Adrenal gland (tissue), 12 donors: ENCODE results near the gene TBCC. TPM values are rescaled to one million over a fixed set of nuclear protein-coding genes. Genes with fewer than 3 reads are reported as not detected.

Experiments
- DNase-seq, 7 donors: peaks; one replicate each; pipeline ENCODE4 v3.0.0-alpha.2; 2019 to 2020
- H3K27ac ChIP-seq, 5 donors: fragments of 200-600 bp; sonication (generic) in 4 of 5; 1 replicate in 3 of 5; 2 replicates in 2 of 5; pipeline versions ENCODE4 v1.5.1 to v1.8.0; 2016 to 2020; ENCODE audit warnings: mild to moderate bottlenecking in 1 of 5
- H3K27me3 ChIP-seq: fragments of 200-600 bp; 2 replicates; pipeline ENCODE4 v1.8.0; 2021
- H3K36me3 ChIP-seq, 2 donors: fragments of 200-600 bp; replicated peaks in 1 of 2; 1 replicate in 1 of 2; 2 replicates in 1 of 2; pipeline versions ENCODE4 v1.5.1 to v1.8.0; 2018 to 2022
- H3K4me1 ChIP-seq, 2 donors: fragments of 200-600 bp; replicated peaks in 1 of 2; 1 replicate in 1 of 2; 2 replicates in 1 of 2; pipeline versions ENCODE4 v1.5.1 to v1.8.0; 2018 to 2021
- H3K4me3 ChIP-seq, 4 donors: fragments of 200-600 bp; sonication (generic) in 3 of 4; one replicate each; pipeline ENCODE4 v1.5.1; 2016 to 2018
- H3K9me3 ChIP-seq, 3 donors: fragments of 200-600 bp; sonication (generic) in 1 of 3; replicated peaks in 1 of 3; 1 replicate in 2 of 3; 2 replicates in 1 of 3; pipeline versions ENCODE4 v1.5.1 to v1.8.0; 2016 to 2021
- POLR2A ChIP-seq, 2 donors: fragments of 450-650 bp; IDR thresholded peaks; one replicate each; pipeline ENCODE4 v1.6.1; 2017; ENCODE audit warnings: antibody characterized with exemption in 2 of 2, mild to moderate bottlenecking in 2 of 2, moderate library complexity in 1 of 2
- WGBS, 4 donors: extraction: QIAGEN DNeasy Blood & Tissue Kit in 2 of 4; methylation state at CpG; one replicate each; pipeline versions ENCODE4 v1.1.5 to v1.1.7; 2013 to 2017; 5-methylcytosine and 5-hydroxymethylcytosine counted together
- intact Hi-C, 2 donors: fragments of 100-400 bp; cut with DNase I; formaldehyde crosslinking; loops; one replicate each; pipeline versions ENCODE4 v1.14.1 to v1.15.0; 2022 to 2023
- polyA plus RNA-seq, 3 donors: library from polyadenylated mRNA; stranded (reverse); fragments of 200-250 nt in 2 of 3; fragments of 350-450 nt in 1 of 3; fragmentation: Illumina TruSeq in 1 of 3; extraction: RNeasy Lipid Tissue Mini Kit (QIAGEN cat#74804) in 1 of 3; gene quantifications; one replicate each; pipeline ENCODE4 v1.2.3, GENCODE V29; 2013 to 2014
- total RNA-seq, 9 donors: library from RNA; depleted of rRNA in 4 of 9; stranded (reverse); fragments of >200 nt in 4 of 9; fragments of 120-200 nt in 1 of 9; fragmentation: NEBNext Ultra II Directional in 1 of 9; extraction: Animal tissue kit (Norgen Biotek cat#: 25700) in 1 of 9; gene quantifications; one replicate each; pipeline versions ENCODE4 v1.1.0 to v1.2.4, GENCODE V29; 2013 to 2023
- TF ChIP-seq, protein P1 (sequence below), 6 experiments: fragments of 450-650 bp in 4 of 6; fragments of 200-600 bp in 2 of 6; sonication (generic) in 1 of 6; IDR thresholded peaks; 1 replicate in 5 of 6; 2 replicates in 1 of 6; pipeline versions ENCODE4 v1.5.1 to v1.8.0; 2016 to 2021; ENCODE audit warnings: antibody characterized with exemption in 6 of 6, mild to moderate bottlenecking in 2 of 6, moderate library complexity in 1 of 6
- donor health status: healthy with polysubstance abuse.
- donor health status: Bipolar disorder and iron deficiency.
- donor health status: DM: yes; HTN: yes; CAD: no.
- donor health status: DM: no; HTN: no; CAD: no.
- donor health status: DM: no; HTN: no; CAD: no.
- donor health status: DM: yes; HTN: yes; CAD: no.

The TBCC gene
- total and polyA plus RNA-seq, 12 donors = 15.7 to 44.8 (median 30.5) TPM

DNA sequence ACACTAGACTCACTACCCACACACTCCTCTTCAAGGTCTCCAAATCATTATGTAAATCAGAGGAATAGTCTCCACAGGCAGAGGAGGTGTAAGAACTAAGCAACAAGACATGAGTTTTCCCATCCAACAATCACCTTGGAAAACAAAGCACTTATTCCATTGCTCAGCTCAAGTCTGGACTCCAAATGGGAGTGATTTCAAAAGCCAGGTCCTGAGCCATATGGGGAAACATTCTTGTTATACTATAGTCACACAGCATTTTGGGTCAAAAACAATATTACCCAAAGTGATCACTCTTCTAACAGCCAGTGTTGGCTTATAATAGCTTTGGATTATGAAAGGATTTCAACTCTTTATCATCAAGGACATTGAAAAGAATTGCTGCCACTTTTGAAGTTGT is 19.9 kb downstream of the TBCC start:
- H3K27me3 ChIP-seq = no peaks in the 10 kb centered on the region
- H3K9me3 ChIP-seq = no peaks in the 10 kb centered on the region
- H3K4me1 ChIP-seq = peaks cover 7 to 19% of the 10 kb centered on the region in 2 donors
- peak overlapping the region in 4 of 5 donors; percentile 52 to 76 (median 60) for H3K27ac ChIP-seq
- intact Hi-C loops = loop anchor here in 1 of 2 donors (5.0 kb wide), 2 partner anchors 59 to 151 kb away; partner anchors contain the start of gene RPL7L1
- H3K36me3 ChIP-seq = no peaks in the 10 kb centered on the region
- DNase-seq = no peak
- TF ChIP-seq, protein P1, sequence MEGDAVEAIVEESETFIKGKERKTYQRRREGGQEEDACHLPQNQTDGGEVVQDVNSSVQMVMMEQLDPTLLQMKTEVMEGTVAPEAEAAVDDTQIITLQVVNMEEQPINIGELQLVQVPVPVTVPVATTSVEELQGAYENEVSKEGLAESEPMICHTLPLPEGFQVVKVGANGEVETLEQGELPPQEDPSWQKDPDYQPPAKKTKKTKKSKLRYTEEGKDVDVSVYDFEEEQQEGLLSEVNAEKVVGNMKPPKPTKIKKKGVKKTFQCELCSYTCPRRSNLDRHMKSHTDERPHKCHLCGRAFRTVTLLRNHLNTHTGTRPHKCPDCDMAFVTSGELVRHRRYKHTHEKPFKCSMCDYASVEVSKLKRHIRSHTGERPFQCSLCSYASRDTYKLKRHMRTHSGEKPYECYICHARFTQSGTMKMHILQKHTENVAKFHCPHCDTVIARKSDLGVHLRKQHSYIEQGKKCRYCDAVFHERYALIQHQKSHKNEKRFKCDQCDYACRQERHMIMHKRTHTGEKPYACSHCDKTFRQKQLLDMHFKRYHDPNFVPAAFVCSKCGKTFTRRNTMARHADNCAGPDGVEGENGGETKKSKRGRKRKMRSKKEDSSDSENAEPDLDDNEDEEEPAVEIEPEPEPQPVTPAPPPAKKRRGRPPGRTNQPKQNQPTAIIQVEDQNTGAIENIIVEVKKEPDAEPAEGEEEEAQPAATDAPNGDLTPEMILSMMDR (IDR thresholded peaks at IDR 0.05) = no peak
- no peak for TF ChIP-seq POLR2A (IDR thresholded peaks at IDR 0.05)
- peak overlapping the region in 1 of 4 donors; percentile 49 for H3K4me3 ChIP-seq

DNA sequence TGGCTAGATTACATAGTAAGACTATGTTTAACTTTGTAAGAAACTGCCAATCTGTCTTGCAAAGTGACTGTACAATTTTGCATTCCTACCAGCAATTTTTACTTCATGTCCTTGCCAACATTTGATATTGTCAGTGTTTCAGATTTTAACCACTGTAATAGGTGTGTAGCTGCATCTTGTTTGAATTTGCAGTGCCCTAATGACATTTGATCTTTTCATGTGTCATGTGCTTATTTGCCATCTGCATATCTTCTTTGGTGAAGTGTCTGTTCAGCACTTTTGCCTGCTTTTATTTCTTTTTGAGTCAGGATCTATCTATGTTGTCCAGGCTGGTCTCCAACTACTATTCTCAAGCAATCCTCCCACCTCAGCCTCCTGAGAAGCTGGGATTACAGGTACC is 21.1 kb downstream of the TBCC start:
- Histone ChIP-seq H3K27ac (no peak overlapping the region), H3K27me3 (no peaks in the 10 kb centered on the region), H3K9me3 (no peaks in the 10 kb centered on the region), H3K4me1 (peaks cover 7 to 19% of the 10 kb centered on the region in 2 donors), H3K36me3 (no peaks in the 10 kb centered on the region), H3K4me3 (no peak overlapping the region)
- TF ChIP-seq, protein P1 (IDR thresholded peaks at IDR 0.05) = no peak
- TF ChIP-seq POLR2A (IDR thresholded peaks at IDR 0.05) = no peak
- DNase-seq = no peak
- intact Hi-C loops = loop anchor here (5.0 kb wide), 2 partner anchors 58 to 152 kb away; partner anchors contain the start of gene RPL7L1 (in 1 of the 2)

DNA sequence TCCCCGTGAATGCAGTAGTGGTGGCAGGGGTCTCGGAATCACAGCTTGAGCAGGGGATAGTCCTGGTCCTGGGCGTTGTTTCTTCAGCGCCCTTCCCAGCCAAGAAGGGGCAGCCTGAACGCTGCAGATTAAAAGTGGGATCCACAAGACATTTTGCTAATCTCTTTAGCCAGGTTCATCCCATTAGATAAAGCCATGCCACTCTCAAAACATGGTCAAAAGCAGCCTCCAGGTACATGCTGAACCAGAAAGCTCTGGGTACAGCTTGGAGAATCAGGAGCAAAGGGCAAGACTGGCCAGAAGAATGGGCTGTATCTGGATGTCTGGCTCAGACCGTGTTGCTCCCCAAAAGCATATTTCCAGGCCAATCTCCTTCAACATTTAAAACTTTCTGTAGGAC is 23.4 kb downstream of the TBCC start, which contains the start of gene PRPH2:
PRPH2 (minus strand) TSS at position 101 of the 400 bp plus-strand sequence. CDS start 263 bp downstream, outside the sequence.
- DNase-seq = no peak
- peaks cover 7 to 19% of the 10 kb centered on the region in 2 donors for H3K4me1 ChIP-seq
- H3K9me3 ChIP-seq = no peaks in the 10 kb centered on the region
- no peak for TF ChIP-seq POLR2A (IDR thresholded peaks at IDR 0.05)
- TF ChIP-seq, protein P1 (IDR thresholded peaks at IDR 0.05) = no peak
- H3K36me3 ChIP-seq = no peaks in the 10 kb centered on the region
- no peak within 1 kb of the TSS for H3K4me3 ChIP-seq
- H3K27ac ChIP-seq = no peak within 1 kb of the TSS
- 90 to 93% (median 91%) methylated on average over 5 to 6 of the region's 6 CpGs for WGBS, 4 donors
- no peaks in the 10 kb centered on the region for H3K27me3 ChIP-seq
- intact Hi-C loops = loop anchor here in 1 of 2 donors (5.0 kb wide), 1 partner anchor 55 kb away; no protein-coding TSS in a partner anchor

DNA sequence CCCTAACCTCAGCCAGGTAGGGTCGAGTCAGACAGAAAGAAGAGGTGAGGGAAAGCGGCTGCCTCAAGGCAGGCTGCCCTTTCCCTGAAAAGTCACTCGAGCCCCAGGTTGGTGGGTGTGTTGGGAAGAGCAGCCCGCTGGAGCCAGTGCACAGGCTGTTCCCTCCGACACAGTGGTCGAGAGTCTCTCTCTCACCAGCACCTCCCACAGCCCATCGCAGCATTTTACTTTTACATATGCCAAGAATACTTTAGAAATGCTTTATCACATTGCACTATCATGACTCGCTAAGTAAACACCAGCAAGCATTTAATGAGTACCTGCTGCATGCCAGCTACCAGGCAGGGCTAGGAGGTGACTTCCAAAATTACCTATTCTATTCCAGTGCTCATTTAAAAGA is 25.2 kb downstream of the TBCC start:
- H3K9me3 ChIP-seq = no peaks in the 10 kb centered on the region
- no peaks in the 10 kb centered on the region for H3K27me3 ChIP-seq
- intact Hi-C loops = loop anchor here in 1 of 2 donors (5.0 kb wide), 1 partner anchor 53 kb away; no protein-coding TSS in a partner anchor
- WGBS, 4 donors = 78 to 85% (median 80%) methylated on average over 8 of the region's 8 CpGs
- H3K27ac ChIP-seq = no peak overlapping the region
- H3K36me3 ChIP-seq = no peaks in the 10 kb centered on the region
- no peak overlapping the region for H3K4me3 ChIP-seq
- H3K4me1 ChIP-seq = peaks cover 2% of the 10 kb centered on the region in 2 donors
- TF ChIP-seq, protein P1 (IDR thresholded peaks at IDR 0.05) = no peak
- no peak for TF ChIP-seq POLR2A (IDR thresholded peaks at IDR 0.05)
- DNase-seq = no peak
